AG09309 (cell line): ENCODE measurements around the gene UFSP2.

Experiments
- DNase-seq: peaks from one replicate; pipeline ENCODE4 v3.0.0-alpha.2; 2010; ENCODE audit warnings: low read depth
- H3K4me3 ChIP-seq: 2 replicates; pipeline ENCODE4 v1.5.1; 2011; ENCODE audit warnings: mild to moderate bottlenecking, low read depth, low read length, moderate library complexity; ENCODE audit not compliant: control insufficient read depth
- TF ChIP-seq, protein P1 (sequence below): IDR thresholded peaks from 2 replicates; pipeline ENCODE4 v1.5.1; 2011; ENCODE audit warnings: mild to moderate bottlenecking, low read depth, low read length, inconsistent platforms; ENCODE audit not compliant: insufficient read depth, control insufficient read depth; ENCODE audit errors: missing control alignments

The UFSP2 gene

GRCh38 chr4:185468999-185469398, 43.2 kb upstream of the UFSP2 start:
- no peak for DNase-seq
- TF ChIP-seq, protein P1, sequence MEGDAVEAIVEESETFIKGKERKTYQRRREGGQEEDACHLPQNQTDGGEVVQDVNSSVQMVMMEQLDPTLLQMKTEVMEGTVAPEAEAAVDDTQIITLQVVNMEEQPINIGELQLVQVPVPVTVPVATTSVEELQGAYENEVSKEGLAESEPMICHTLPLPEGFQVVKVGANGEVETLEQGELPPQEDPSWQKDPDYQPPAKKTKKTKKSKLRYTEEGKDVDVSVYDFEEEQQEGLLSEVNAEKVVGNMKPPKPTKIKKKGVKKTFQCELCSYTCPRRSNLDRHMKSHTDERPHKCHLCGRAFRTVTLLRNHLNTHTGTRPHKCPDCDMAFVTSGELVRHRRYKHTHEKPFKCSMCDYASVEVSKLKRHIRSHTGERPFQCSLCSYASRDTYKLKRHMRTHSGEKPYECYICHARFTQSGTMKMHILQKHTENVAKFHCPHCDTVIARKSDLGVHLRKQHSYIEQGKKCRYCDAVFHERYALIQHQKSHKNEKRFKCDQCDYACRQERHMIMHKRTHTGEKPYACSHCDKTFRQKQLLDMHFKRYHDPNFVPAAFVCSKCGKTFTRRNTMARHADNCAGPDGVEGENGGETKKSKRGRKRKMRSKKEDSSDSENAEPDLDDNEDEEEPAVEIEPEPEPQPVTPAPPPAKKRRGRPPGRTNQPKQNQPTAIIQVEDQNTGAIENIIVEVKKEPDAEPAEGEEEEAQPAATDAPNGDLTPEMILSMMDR: no peak
- H3K4me3 ChIP-seq: no peak overlapping the region

GRCh38 chr4:185467991-185468390, 42.2 kb upstream of the UFSP2 start:
- TF ChIP-seq, protein P1: no peak
- DNase-seq: no peak
- H3K4me3 ChIP-seq: no peak overlapping the region

DNA sequence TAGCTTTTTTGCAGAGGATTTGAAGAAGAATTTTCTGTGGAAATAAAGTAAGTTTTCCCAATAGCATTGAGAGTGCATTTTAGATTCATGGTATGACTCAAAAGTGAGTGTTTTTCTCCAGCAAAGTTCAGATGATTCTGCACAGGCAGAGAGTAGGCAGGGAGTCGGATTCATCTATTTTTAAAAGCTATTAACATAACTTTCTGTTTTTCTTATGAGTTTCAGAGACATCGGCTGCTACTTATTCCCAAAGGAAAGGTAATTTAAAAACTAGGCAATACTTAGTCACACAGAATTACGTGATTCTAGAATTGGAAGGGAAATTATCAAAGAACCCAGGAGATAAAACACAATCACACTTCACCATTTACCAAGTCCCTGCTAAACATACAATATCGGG, 41.3 kb upstream of the UFSP2 start:
- DNase-seq: no peak
- TF ChIP-seq, protein P1: no peak
- peak overlapping the region; percentile 14; the same call in 1 of the 2 replicates for H3K4me3 ChIP-seq

DNA sequence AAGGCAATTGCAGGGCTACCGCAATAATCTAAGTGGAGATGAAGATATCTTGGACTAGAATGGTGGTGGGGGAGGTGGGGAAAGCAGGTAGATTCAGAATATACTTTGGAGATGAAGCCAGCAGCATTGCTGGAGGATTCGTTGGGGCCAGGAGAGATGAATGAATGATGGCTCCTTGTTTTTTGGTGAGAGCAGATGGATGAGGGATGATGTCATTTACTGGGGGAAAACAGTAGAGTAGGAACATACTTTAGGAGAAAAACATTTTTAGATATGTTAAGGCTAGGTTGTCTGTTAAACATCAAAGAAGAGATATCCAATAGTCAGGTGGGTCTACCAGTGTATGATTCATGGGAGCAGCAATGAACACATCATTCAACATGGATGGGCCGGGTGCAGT, 39.9 kb upstream of the UFSP2 start:
- DNase-seq: no peak
- TF ChIP-seq, protein P1: no peak
- no peak overlapping the region for H3K4me3 ChIP-seq

GRCh38 chr4:185464887-185465286, 39.1 kb upstream of the UFSP2 start:
- TF ChIP-seq, protein P1: no peak
- no peak for DNase-seq
- no peak overlapping the region for H3K4me3 ChIP-seq

DNA sequence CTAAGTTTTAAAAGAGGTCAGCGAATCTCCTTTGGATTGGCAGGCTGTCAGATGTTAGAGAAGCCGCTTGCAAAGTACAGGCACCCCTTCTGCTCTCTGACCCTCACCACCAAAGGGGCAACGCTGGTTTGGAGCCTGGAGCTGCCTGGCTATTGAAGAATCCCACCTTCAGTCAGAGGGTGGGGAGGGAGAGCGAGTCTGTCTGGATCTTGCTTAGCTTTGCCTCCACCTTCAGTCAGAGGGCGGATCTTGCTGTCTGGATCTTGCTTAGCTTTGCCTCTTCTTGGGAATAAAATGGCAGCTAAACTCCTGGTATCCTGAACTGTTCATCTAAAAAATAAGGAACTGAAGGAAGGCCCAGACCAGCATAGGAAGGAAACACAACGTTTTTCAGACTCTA, 38.4 kb upstream of the UFSP2 start:
- H3K4me3 ChIP-seq: no peak overlapping the region
- DNase-seq: no peak
- TF ChIP-seq, protein P1: no peak

- DNase-seq: no peak
- TF ChIP-seq, protein P1: no peak
- H3K4me3 ChIP-seq: no peak overlapping the region
Measured at GRCh38 chr4:185463541-185463940, 37.8 kb upstream of the UFSP2 start.
